ENCODE measurements around the gene CD6. TPM values are rescaled to one million over a fixed set of nuclear protein-coding genes. Genes with fewer than 3 reads are reported as not detected.

CD6 gene
- total and polyA plus RNA-seq, 10 donors, result 10.9 to 47.6 (median 21.2) TPM

DNA sequence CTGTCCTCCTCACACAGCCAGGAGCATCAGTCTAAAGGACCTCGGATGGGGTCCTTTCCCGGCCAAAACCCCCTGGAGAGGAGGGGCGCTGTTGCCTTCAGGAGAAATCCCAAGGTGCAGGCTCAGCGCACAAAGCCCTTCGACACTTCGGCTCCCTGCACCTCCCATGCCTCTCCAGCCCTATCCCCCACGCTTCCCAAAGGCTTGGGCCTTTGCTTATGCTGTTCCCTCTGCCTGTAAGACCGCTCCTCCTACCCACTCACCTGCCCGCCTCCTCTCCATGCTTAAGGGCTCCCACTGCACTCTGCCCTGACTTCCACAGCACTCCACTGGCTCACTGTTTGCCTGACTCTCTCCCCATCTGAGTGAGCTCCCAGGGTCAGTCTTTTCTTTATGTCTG lies 33.0 kb upstream of the CD6 start:
- H3K27ac ChIP-seq, result no peak overlapping the region
- DNase-seq, result no peak
- H3K9me3 ChIP-seq, result no peaks in the 10 kb centered on the region
- intact Hi-C loops (cut with DNase I; ENCODE audit: low total_unique reads), result no loop called here
- H3K27me3 ChIP-seq (replicated peaks in 1 of 7), result no peaks in the 10 kb centered on the region
- H3K36me3 ChIP-seq, result peaks cover 3 to 78% (median 58%) of the 10 kb centered on the region in 6 donors
- TF ChIP-seq, protein P1, sequence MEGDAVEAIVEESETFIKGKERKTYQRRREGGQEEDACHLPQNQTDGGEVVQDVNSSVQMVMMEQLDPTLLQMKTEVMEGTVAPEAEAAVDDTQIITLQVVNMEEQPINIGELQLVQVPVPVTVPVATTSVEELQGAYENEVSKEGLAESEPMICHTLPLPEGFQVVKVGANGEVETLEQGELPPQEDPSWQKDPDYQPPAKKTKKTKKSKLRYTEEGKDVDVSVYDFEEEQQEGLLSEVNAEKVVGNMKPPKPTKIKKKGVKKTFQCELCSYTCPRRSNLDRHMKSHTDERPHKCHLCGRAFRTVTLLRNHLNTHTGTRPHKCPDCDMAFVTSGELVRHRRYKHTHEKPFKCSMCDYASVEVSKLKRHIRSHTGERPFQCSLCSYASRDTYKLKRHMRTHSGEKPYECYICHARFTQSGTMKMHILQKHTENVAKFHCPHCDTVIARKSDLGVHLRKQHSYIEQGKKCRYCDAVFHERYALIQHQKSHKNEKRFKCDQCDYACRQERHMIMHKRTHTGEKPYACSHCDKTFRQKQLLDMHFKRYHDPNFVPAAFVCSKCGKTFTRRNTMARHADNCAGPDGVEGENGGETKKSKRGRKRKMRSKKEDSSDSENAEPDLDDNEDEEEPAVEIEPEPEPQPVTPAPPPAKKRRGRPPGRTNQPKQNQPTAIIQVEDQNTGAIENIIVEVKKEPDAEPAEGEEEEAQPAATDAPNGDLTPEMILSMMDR (IDR thresholded peaks at IDR 0.05 in 8 of 11, conservative IDR thresholded peaks at IDR 0.05 in 3 of 11), result no peak
- TF ChIP-seq POLR2A (IDR thresholded peaks at IDR 0.05), result no peak
- no peak for TF ChIP-seq POLR2AphosphoS5 (IDR thresholded peaks at IDR 0.05)
- no peak overlapping the region for H3K4me3 ChIP-seq
- 92 to 96% (median 93%) methylated on average over 9 of the region's 9 CpGs for WGBS, 5 donors
- H3K4me1 ChIP-seq, result peaks cover 0 to 58% (median 26%) of the 10 kb centered on the region in 6 donors

DNA sequence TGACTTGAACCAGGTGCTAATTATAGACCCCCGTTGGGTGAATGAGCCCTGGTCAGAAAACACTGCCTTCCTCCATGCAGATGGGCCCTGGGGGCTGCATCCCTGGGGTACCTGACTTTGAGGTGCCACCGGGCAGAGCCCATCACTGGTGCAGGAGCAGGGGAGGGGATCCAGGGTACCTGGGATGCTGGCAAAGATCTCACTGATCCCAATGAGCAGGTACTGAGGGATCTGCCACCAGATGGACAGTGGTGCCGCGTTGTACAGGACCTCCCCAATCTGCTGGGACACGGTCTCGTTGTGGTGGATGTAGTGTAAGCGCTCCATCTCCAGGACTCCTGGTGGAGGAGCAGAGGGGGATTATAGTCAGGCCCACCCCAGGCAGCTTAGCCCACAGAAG lies 32.2 kb upstream of the CD6 start:
- peaks cover 3 to 86% (median 62%) of the 10 kb centered on the region in 6 donors for H3K36me3 ChIP-seq
- no peak overlapping the region for H3K4me3 ChIP-seq
- intact Hi-C loops (cut with DNase I; ENCODE audit: low total_unique reads), result no loop called here
- TF ChIP-seq, protein P1 (IDR thresholded peaks at IDR 0.05 in 8 of 11, conservative IDR thresholded peaks at IDR 0.05 in 3 of 11), result no peak
- TF ChIP-seq POLR2AphosphoS5 (IDR thresholded peaks at IDR 0.05), result peak in 1 of 3 donors; percentile 16
- no peaks in the 10 kb centered on the region for H3K27me3 ChIP-seq (replicated peaks in 1 of 7)
- H3K4me1 ChIP-seq, result peaks cover 0 to 53% (median 26%) of the 10 kb centered on the region in 6 donors
- no peak for DNase-seq
- no peak overlapping the region for H3K27ac ChIP-seq
- WGBS, 5 donors, result 90 to 100% (median 96%) methylated on average over 6 to 7 of the region's 7 CpGs
- H3K9me3 ChIP-seq, result no peaks in the 10 kb centered on the region

DNA sequence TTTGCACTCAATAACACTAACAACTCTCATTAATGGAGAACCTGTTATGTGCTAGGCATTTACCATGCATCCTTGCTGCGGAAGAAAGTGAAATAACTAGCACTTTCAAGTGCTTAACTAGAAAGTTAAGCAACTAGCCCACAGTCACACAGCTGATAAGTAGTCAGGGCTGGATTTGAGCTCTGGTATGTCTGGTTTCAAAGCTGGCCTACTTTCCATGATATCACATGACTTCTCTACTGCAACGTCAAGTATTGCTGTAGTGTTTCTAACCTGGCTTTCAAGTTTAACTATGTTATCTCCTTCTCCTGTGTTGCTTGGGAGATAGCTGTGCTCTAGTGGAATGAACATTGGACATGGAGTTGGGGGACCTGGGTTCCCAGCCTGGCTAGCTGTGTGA lies 31.6 kb upstream of the CD6 start:
- Histone ChIP-seq H3K4me1 (peaks cover 0 to 53% (median 24%) of the 10 kb centered on the region in 6 donors), H3K27ac (no peak overlapping the region), H3K9me3 (no peaks in the 10 kb centered on the region), H3K36me3 (peaks cover 3 to 92% (median 62%) of the 10 kb centered on the region in 6 donors), H3K4me3 (no peak overlapping the region), H3K27me3 (replicated peaks in 1 of 7) (no peaks in the 10 kb centered on the region)
- 64 to 83% (median 72%) methylated on average over 2 of the region's 2 CpGs for WGBS, 5 donors
- no peak for TF ChIP-seq POLR2AphosphoS5 (IDR thresholded peaks at IDR 0.05)
- no peak for TF ChIP-seq POLR2A (IDR thresholded peaks at IDR 0.05)
- TF ChIP-seq, protein P1 (IDR thresholded peaks at IDR 0.05 in 8 of 11, conservative IDR thresholded peaks at IDR 0.05 in 3 of 11), result no peak
- DNase-seq, result no peak
- intact Hi-C loops (cut with DNase I; ENCODE audit: low total_unique reads), result no loop called here

DNA sequence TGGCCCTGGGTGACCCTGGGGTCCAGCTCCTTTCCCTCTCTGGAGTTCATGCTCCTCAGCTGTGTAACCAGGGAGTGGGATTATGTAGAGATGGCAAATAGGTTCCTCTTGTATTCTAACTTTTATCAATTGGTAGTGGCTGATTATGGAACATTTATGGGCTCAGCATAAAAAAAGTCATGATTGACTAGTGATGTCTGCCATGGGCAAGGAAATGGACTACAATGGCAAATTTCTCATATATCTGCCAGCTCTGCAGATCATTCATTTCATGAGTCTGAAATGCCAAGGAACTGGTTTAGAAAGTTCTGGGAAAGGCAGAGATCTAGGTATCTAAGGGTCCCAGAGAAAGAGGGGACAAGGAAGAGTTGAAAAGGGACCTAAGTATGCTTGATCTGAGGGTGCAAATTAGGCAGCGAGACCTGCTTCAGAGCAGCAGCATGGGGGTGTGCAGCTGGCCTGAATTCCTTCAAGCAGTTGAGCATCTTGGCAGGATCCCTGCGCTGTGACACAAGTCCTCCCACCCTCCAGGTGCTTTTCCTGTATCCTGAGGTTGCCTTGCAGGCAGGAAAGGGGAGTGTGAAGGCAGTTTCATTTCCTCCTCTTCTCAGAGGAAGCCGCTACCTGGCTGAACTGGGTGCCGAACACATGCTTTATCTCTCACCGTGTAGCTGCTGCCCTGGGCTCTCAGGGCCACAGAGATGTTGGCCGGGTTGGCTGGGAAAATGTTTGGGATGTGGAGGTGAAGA lies 29.9 kb upstream of the CD6 start:
- no peaks in the 10 kb centered on the region for H3K9me3 ChIP-seq
- H3K4me3 ChIP-seq, result peak overlapping the region in 1 of 8 donors; percentile 2
- no peaks in the 10 kb centered on the region for H3K27me3 ChIP-seq (replicated peaks in 1 of 7)
- 66 to 77% (median 69%) methylated on average over 6 of the region's 6 CpGs for WGBS, 5 donors
- TF ChIP-seq POLR2A (IDR thresholded peaks at IDR 0.05) (no peak), POLR2AphosphoS5 (IDR thresholded peaks at IDR 0.05) (peak in 1 of 3 donors; percentile 6)
- TF ChIP-seq, protein P1 (IDR thresholded peaks at IDR 0.05 in 8 of 11, conservative IDR thresholded peaks at IDR 0.05 in 3 of 11), result no peak
- DNase-seq, result no peak
- peaks cover 3 to 100% (median 66%) of the 10 kb centered on the region in 6 donors for H3K36me3 ChIP-seq
- H3K4me1 ChIP-seq, result peaks cover 0 to 68% (median 31%) of the 10 kb centered on the region in 6 donors
- peak overlapping the region in 3 of 8 donors; percentile 45 to 69 (median 53) for H3K27ac ChIP-seq
- intact Hi-C loops (cut with DNase I; ENCODE audit: low total_unique reads), result no loop called here
